Measurements from ENCODE around the gene NEBL.

Gene NEBL

GRCh38 chr10:20920061-20920460 is 22.9 kb upstream of the NEBL start:
- ATAC-seq (replicated peaks) (no peak), DNase-seq (no peak)
- Mint-ChIP-seq H3K36me3 (ENCODE audit: insufficient read depth) (no peaks in the 10 kb centered on the region), H3K27ac (no peak overlapping the region), H3K27me3 (no peaks in the 10 kb centered on the region), H3K9me3 (peaks cover 0 to 3% of the 10 kb centered on the region in 2 donors), H3K4me3 (no peak overlapping the region), H3K4me1 (ENCODE audit: low read depth in 2 of 2) (no peaks in the 10 kb centered on the region)

GRCh38 chr10:20919481-20919880 is 22.4 kb upstream of the NEBL start:
- no peaks in the 10 kb centered on the region for H3K4me1 Mint-ChIP-seq (ENCODE audit: low read depth in 2 of 2)
- H3K9me3 Mint-ChIP-seq: peaks cover 0 to 3% of the 10 kb centered on the region in 2 donors
- DNase-seq (no peak), ATAC-seq (replicated peaks) (no peak)
- no peaks in the 10 kb centered on the region for H3K36me3 Mint-ChIP-seq (ENCODE audit: insufficient read depth)
- H3K4me3 Mint-ChIP-seq: no peak overlapping the region
- no peak overlapping the region for H3K27ac Mint-ChIP-seq
- no peaks in the 10 kb centered on the region for H3K27me3 Mint-ChIP-seq

GRCh38 chr10:20916976-20917375 is 19.9 kb upstream of the NEBL start:
- no peak overlapping the region for H3K4me3 Mint-ChIP-seq
- H3K27me3 Mint-ChIP-seq: no peaks in the 10 kb centered on the region
- H3K4me1 Mint-ChIP-seq (ENCODE audit: low read depth in 2 of 2): no peaks in the 10 kb centered on the region
- DNase-seq: no peak
- H3K27ac Mint-ChIP-seq: no peak overlapping the region
- peaks cover 0 to 3% of the 10 kb centered on the region in 2 donors for H3K9me3 Mint-ChIP-seq
- H3K36me3 Mint-ChIP-seq (ENCODE audit: insufficient read depth): no peaks in the 10 kb centered on the region
- ATAC-seq (replicated peaks): no peak

GRCh38 chr10:20912969-20913368 is 15.9 kb upstream of the NEBL start:
- Mint-ChIP-seq H3K4me1 (ENCODE audit: low read depth in 2 of 2) (no peaks in the 10 kb centered on the region), H3K27ac (no peak overlapping the region), H3K36me3 (ENCODE audit: insufficient read depth) (no peaks in the 10 kb centered on the region), H3K4me3 (no peak overlapping the region), H3K9me3 (peaks cover 0 to 2% of the 10 kb centered on the region in 2 donors), H3K27me3 (no peaks in the 10 kb centered on the region)
- no peak for DNase-seq
- no peak for ATAC-seq (replicated peaks)

- H3K27ac Mint-ChIP-seq: no peak overlapping the region
- DNase-seq: no peak
Measured at GRCh38 chr10:20911626-20912025, 14.5 kb upstream of the NEBL start.

GRCh38 chr10:20909801-20910200 is 12.7 kb upstream of the NEBL start:
- Mint-ChIP-seq H3K27me3 (no peaks in the 10 kb centered on the region), H3K9me3 (peaks cover 0 to 2% of the 10 kb centered on the region in 2 donors), H3K4me3 (no peak overlapping the region), H3K36me3 (ENCODE audit: insufficient read depth) (no peaks in the 10 kb centered on the region), H3K4me1 (ENCODE audit: low read depth in 2 of 2) (no peaks in the 10 kb centered on the region), H3K27ac (no peak overlapping the region)
- DNase-seq: no peak
- ATAC-seq (replicated peaks): no peak

More at GRCh38 chr10:20911626-20912025, 14.5 kb upstream of the NEBL start:
- no peaks in the 10 kb centered on the region for H3K36me3 Mint-ChIP-seq (ENCODE audit: insufficient read depth)
- ATAC-seq (replicated peaks): no peak
- no peak overlapping the region for H3K4me3 Mint-ChIP-seq
- peaks cover 0 to 2% of the 10 kb centered on the region in 2 donors for H3K9me3 Mint-ChIP-seq
- no peaks in the 10 kb centered on the region for H3K27me3 Mint-ChIP-seq
- no peaks in the 10 kb centered on the region for H3K4me1 Mint-ChIP-seq (ENCODE audit: low read depth in 2 of 2)

GRCh38 chr10:20908391-20908790 is 11.3 kb upstream of the NEBL start:
- Mint-ChIP-seq H3K9me3 (peaks cover 2 to 3% of the 10 kb centered on the region in 2 donors), H3K27me3 (no peaks in the 10 kb centered on the region), H3K36me3 (ENCODE audit: insufficient read depth) (no peaks in the 10 kb centered on the region), H3K4me3 (no peak overlapping the region), H3K27ac (no peak overlapping the region), H3K4me1 (ENCODE audit: low read depth in 2 of 2) (no peaks in the 10 kb centered on the region)
- ATAC-seq (replicated peaks) (no peak), DNase-seq (no peak)

- H3K27me3 Mint-ChIP-seq: no peaks in the 10 kb centered on the region
- no peak overlapping the region for H3K4me3 Mint-ChIP-seq
- DNase-seq (no peak), ATAC-seq (replicated peaks) (no peak)
- no peak overlapping the region for H3K27ac Mint-ChIP-seq
- peaks cover 0 to 10% of the 10 kb centered on the region in 2 donors for H3K9me3 Mint-ChIP-seq
- H3K4me1 Mint-ChIP-seq (ENCODE audit: low read depth in 2 of 2): no peaks in the 10 kb centered on the region
- H3K36me3 Mint-ChIP-seq (ENCODE audit: insufficient read depth): no peaks in the 10 kb centered on the region
Measured at GRCh38 chr10:20903635-20904390, 6.7 kb upstream of the NEBL start.

- Mint-ChIP-seq H3K9me3 (peaks cover 3 to 10% of the 10 kb centered on the region in 2 donors), H3K4me3 (no peak overlapping the region), H3K27ac (no peak overlapping the region), H3K4me1 (ENCODE audit: low read depth in 2 of 2) (no peaks in the 10 kb centered on the region), H3K27me3 (no peaks in the 10 kb centered on the region), H3K36me3 (ENCODE audit: insufficient read depth) (no peaks in the 10 kb centered on the region)
- no peak for DNase-seq
- ATAC-seq (replicated peaks): no peak
Measured at GRCh38 chr10:20901110-20901509, 4.0 kb upstream of the NEBL start.

- H3K4me1 Mint-ChIP-seq (ENCODE audit: low read depth in 2 of 2): no peaks in the 10 kb centered on the region
- DNase-seq (no peak), ATAC-seq (replicated peaks) (no peak)
- no peaks in the 10 kb centered on the region for H3K36me3 Mint-ChIP-seq (ENCODE audit: insufficient read depth)
- peaks cover 0 to 4% of the 10 kb centered on the region in 2 donors for H3K27me3 Mint-ChIP-seq
- H3K9me3 Mint-ChIP-seq: peaks cover 4 to 10% of the 10 kb centered on the region in 2 donors
- H3K4me3 Mint-ChIP-seq: no peak overlapping the region
- H3K27ac Mint-ChIP-seq: no peak overlapping the region
Measured at GRCh38 chr10:20898866-20899535, 1.9 kb upstream of the NEBL start.

- H3K27me3 Mint-ChIP-seq: peaks cover 0 to 4% of the 10 kb centered on the region in 2 donors
- no peak overlapping the region for H3K27ac Mint-ChIP-seq
- no peaks in the 10 kb centered on the region for H3K36me3 Mint-ChIP-seq (ENCODE audit: insufficient read depth)
- no peak for ATAC-seq (replicated peaks)
- no peak for DNase-seq
- peaks cover 0 to 7% of the 10 kb centered on the region in 2 donors for H3K9me3 Mint-ChIP-seq
- H3K4me1 Mint-ChIP-seq (ENCODE audit: low read depth in 2 of 2): no peaks in the 10 kb centered on the region
- no peak overlapping the region for H3K4me3 Mint-ChIP-seq
Measured at GRCh38 chr10:20893297-20893696, 3.8 kb downstream of the NEBL start.

GRCh38 chr10:20892796-20893195 is 4.3 kb downstream of the NEBL start:
- DNase-seq (no peak), ATAC-seq (replicated peaks) (no peak)
- H3K4me3 Mint-ChIP-seq: no peak overlapping the region
- peaks cover 0 to 7% of the 10 kb centered on the region in 2 donors for H3K9me3 Mint-ChIP-seq
- peaks cover 0 to 4% of the 10 kb centered on the region in 2 donors for H3K27me3 Mint-ChIP-seq
- H3K4me1 Mint-ChIP-seq (ENCODE audit: low read depth in 2 of 2): no peaks in the 10 kb centered on the region
- H3K27ac Mint-ChIP-seq: no peak overlapping the region
- H3K36me3 Mint-ChIP-seq (ENCODE audit: insufficient read depth): no peaks in the 10 kb centered on the region

- Mint-ChIP-seq H3K9me3 (peaks cover 0 to 7% of the 10 kb centered on the region in 2 donors), H3K36me3 (ENCODE audit: insufficient read depth) (no peaks in the 10 kb centered on the region), H3K4me3 (no peak overlapping the region), H3K27ac (no peak overlapping the region), H3K4me1 (ENCODE audit: low read depth in 2 of 2) (no peaks in the 10 kb centered on the region), H3K27me3 (peaks cover 0 to 4% of the 10 kb centered on the region in 2 donors)
- DNase-seq (no peak), ATAC-seq (replicated peaks) (no peak)
Measured at GRCh38 chr10:20892011-20892585, 5.0 kb downstream of the NEBL start.

- peaks cover 0 to 4% of the 10 kb centered on the region in 2 donors for H3K27me3 Mint-ChIP-seq
- H3K4me3 Mint-ChIP-seq: no peak overlapping the region
- no peaks in the 10 kb centered on the region for H3K36me3 Mint-ChIP-seq (ENCODE audit: insufficient read depth)
- ATAC-seq (replicated peaks) (no peak), DNase-seq (no peak)
- H3K27ac Mint-ChIP-seq: no peak overlapping the region
- H3K4me1 Mint-ChIP-seq (ENCODE audit: low read depth in 2 of 2): no peaks in the 10 kb centered on the region
- peaks cover 0 to 7% of the 10 kb centered on the region in 2 donors for H3K9me3 Mint-ChIP-seq
Measured at GRCh38 chr10:20891338-20891714, 5.8 kb downstream of the NEBL start.
